Sigmoid colon (tissue), 3 donors: ENCODE results near the gene NAALADL2.

Experiments
- CTCF ChIP-seq, 4 experiments: fragments of 450-650 bp in 3 of 4; fragments of 200-600 bp in 1 of 4; IDR thresholded peaks; one replicate each; pipeline ENCODE4 v1.5.1; 2016 to 2019; ENCODE audit warnings: antibody characterized with exemption in 4 of 4, mild to moderate bottlenecking in 3 of 4, moderate library complexity in 2 of 4
- POLR2A ChIP-seq, 2 donors: fragments of 450-650 bp; IDR thresholded peaks; one replicate each; pipeline ENCODE4 v1.6.1; 2016; ENCODE audit warnings: antibody characterized with exemption in 2 of 2, mild to moderate bottlenecking in 2 of 2, moderate library complexity in 2 of 2

- TF ChIP-seq CTCF (IDR thresholded peaks at IDR 0.05) (no peak), POLR2A (IDR thresholded peaks at IDR 0.05) (no peak)
Observed at GRCh38 chr3:175198991-175199783, 340.1 kb downstream of the NAALADL2 start.
